ENCODE measurements around the gene DNAJC9. TPM values are rescaled to one million over a fixed set of nuclear protein-coding genes. Genes with fewer than 3 reads are reported as not detected.

DNAJC9 gene
- total and polyA plus RNA-seq, 12 donors = 10.6 to 39.9 (median 13.7) TPM

DNA sequence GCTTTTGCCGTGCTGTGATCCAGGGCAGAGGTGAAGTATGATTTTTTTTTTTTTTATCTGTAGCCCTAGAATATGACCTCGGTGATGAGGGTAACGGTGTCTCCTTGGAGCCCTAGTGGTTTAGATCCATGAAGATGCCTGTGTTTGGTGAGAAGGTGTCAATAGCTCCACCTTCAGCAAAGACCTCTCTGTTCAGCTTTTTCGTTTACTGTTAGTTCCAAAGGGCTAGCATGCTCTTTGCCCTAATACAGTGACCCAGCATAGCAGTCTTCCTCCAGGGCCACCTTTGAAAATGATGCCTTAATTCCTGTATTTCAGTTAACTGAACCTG is 6.1 kb upstream of the DNAJC9 start:
- Histone ChIP-seq H3K27me3 (no peaks in the 10 kb centered on the region), H3K9me3 (replicated peaks in 1 of 3) (no peaks in the 10 kb centered on the region), H3K4me1 (replicated peaks in 1 of 2) (peaks cover 23 to 27% of the 10 kb centered on the region in 2 donors), H3K36me3 (replicated peaks in 1 of 2) (peaks cover 0 to 10% of the 10 kb centered on the region in 2 donors), H3K4me3 (peak overlapping the region in 3 of 4 donors; percentile 53 to 95 (median 91)), H3K27ac (peak overlapping the region; percentile 83 to 99 (median 92))
- intact Hi-C loops (cut with DNase I) = no loop called here
- TF ChIP-seq, protein P1, sequence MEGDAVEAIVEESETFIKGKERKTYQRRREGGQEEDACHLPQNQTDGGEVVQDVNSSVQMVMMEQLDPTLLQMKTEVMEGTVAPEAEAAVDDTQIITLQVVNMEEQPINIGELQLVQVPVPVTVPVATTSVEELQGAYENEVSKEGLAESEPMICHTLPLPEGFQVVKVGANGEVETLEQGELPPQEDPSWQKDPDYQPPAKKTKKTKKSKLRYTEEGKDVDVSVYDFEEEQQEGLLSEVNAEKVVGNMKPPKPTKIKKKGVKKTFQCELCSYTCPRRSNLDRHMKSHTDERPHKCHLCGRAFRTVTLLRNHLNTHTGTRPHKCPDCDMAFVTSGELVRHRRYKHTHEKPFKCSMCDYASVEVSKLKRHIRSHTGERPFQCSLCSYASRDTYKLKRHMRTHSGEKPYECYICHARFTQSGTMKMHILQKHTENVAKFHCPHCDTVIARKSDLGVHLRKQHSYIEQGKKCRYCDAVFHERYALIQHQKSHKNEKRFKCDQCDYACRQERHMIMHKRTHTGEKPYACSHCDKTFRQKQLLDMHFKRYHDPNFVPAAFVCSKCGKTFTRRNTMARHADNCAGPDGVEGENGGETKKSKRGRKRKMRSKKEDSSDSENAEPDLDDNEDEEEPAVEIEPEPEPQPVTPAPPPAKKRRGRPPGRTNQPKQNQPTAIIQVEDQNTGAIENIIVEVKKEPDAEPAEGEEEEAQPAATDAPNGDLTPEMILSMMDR (IDR thresholded peaks at IDR 0.05) = no peak
- no peak for TF ChIP-seq POLR2A (IDR thresholded peaks at IDR 0.05)
- DNase-seq = no peak
- WGBS, 4 donors = 0 to 1% (median 1%) methylated on average over 4 of the region's 4 CpGs

DNA sequence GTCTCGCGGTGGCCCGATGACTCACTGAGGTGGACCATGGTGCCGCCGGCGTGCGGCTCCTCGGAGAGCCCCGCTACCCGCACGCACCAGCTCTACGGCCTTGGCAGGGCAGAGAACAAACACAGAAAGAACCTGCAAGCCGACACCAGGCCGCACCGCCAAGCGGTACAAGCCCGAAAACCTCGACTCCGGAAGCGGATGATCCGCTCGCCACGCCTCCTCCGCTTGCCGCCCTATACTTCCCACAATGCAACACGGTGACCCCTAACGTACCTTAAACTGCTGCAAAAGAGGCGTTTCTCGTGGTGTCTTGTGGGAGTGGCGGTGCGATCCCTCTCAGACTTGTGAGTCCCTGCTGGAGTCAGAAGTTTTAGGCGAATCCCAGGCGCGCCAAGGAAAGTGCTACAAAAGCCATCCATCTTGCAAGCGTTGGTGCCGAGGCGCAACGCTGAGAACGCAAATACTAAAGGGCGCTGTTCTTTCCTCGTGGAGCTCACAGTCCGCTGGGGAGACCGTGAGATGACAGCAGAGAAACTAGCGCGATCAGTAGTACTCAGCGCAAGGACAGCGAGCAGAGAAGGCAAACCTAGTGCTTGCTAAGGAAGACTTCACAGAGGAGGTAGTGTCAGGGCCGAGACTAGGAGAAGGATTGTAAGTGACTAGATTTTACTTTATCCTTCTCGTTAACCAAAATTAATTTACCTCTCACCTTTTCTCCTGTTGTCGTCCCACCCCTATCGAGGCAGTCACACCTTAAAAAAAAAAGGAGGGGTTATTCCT is 5.6 kb upstream of the DNAJC9 start, which contains the start of gene MRPS16:
Gene MRPS16 (minus strand): TSS at position 200 of the 780 bp plus-strand sequence. CDS start 162 bp downstream, at position 38.
- peak within 1 kb of the TSS; percentile 83 to 99 (median 92) for H3K27ac ChIP-seq
- WGBS, 4 donors = 0 to 1% (median 1%) methylated on average over 32 to 51 of the region's 51 CpGs
- DNase-seq = peak; percentile 93 to 98 (median 97)
- intact Hi-C loops (cut with DNase I) = no loop called here
- peaks cover 23 to 30% of the 10 kb centered on the region in 2 donors for H3K4me1 ChIP-seq (replicated peaks in 1 of 2)
- H3K27me3 ChIP-seq = no peaks in the 10 kb centered on the region
- TF ChIP-seq, protein P1 (IDR thresholded peaks at IDR 0.05) = peak in 2 of 6 experiments; percentile 12 to 18
- peak; percentile 41 to 89 for TF ChIP-seq POLR2A (IDR thresholded peaks at IDR 0.05)
- H3K9me3 ChIP-seq (replicated peaks in 1 of 3) = no peaks in the 10 kb centered on the region
- peaks cover 0 to 10% of the 10 kb centered on the region in 2 donors for H3K36me3 ChIP-seq (replicated peaks in 1 of 2)
- peak within 1 kb of the TSS; percentile 15 to 95 (median 72) for H3K4me3 ChIP-seq

DNA sequence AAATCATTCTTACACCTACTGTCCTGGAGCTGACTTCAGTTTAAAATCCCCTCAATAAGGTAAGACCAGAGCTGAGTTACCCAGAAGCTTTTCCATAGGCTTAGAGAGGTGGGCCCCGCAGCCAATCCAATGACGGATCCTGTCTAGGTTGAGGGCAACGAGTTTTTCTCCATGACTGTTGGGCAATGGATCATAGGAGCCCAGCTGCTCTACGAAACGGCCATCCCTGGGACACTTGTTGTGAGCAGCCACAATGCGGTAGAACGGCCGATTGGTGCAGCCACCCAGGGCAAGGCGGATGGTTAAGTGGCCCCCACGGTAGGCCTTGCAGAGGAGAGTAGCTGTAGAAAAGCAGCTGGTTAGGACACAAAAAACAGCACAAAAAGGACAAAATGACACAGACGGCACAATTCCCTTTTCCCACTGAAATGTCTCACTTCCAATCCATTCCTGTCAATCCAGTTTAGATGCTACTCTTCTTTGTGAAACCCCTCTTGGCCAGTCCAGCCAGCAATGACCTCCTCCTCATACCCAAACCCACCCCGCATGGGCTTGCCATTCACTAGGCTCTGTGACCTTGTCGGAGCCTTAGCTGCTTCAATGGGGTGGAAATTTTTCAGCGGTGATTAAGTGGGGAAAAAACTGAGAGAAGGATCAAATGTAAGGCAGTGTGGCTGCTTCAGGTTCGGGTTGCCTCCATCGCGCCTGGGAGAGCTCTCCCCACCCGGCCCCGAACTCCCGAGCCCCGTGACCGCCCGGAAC is 4.8 kb upstream of the DNAJC9 start:
- intact Hi-C loops (cut with DNase I) = no loop called here
- Histone ChIP-seq H3K4me1 (replicated peaks in 1 of 2) (peaks cover 23 to 32% of the 10 kb centered on the region in 2 donors), H3K4me3 (peak overlapping the region; percentile 15 to 95 (median 72)), H3K9me3 (replicated peaks in 1 of 3) (no peaks in the 10 kb centered on the region), H3K27me3 (no peaks in the 10 kb centered on the region), H3K36me3 (replicated peaks in 1 of 2) (peaks cover 0 to 10% of the 10 kb centered on the region in 2 donors), H3K27ac (peak overlapping the region; percentile 83 to 99 (median 92))
- peak in 5 of 7 donors; percentile 19 to 55 (median 34) for DNase-seq
- TF ChIP-seq POLR2A (IDR thresholded peaks at IDR 0.05) = no peak
- 13 to 21% (median 15%) methylated on average over 6 to 23 of the region's 23 CpGs for WGBS, 4 donors

DNA sequence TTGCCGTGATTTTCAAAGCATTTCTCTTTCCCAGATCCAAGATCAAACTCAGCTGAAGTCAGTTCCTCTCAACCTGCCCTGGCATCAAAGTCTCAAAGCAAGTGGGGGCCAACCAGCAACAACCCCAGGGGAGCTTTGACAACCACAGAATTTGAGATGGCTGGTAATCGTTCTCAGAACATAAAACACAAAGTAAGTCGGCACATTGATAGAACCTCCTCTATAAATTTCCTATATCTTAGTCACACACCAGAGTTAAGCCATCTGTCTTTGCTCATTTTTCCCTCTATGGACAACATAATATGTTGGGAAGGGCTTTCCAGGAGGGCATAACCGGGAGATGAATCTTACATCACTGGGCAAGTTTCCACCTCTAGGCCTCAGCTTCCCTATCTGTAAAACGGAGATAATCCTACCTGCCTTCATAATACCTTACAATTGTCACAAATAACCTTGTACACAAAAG is 1.2 kb upstream of the DNAJC9 start:
- H3K36me3 ChIP-seq (replicated peaks in 1 of 2) = peaks cover 0 to 19% of the 10 kb centered on the region in 2 donors
- WGBS, 4 donors = 76 to 84% (median 80%) methylated on average over 5 of the region's 5 CpGs
- H3K4me1 ChIP-seq (replicated peaks in 1 of 2) = peaks cover 23 to 32% of the 10 kb centered on the region in 2 donors
- H3K27me3 ChIP-seq = no peaks in the 10 kb centered on the region
- intact Hi-C loops (cut with DNase I) = no loop called here
- H3K27ac ChIP-seq = peak overlapping the region in 2 of 5 donors; percentile 75 to 77
- no peak for DNase-seq
- TF ChIP-seq, protein P1 (IDR thresholded peaks at IDR 0.05) = no peak
- TF ChIP-seq POLR2A (IDR thresholded peaks at IDR 0.05) = no peak
- H3K4me3 ChIP-seq = no peak overlapping the region
- no peaks in the 10 kb centered on the region for H3K9me3 ChIP-seq (replicated peaks in 1 of 3)

Data from adrenal gland (tissue), 12 donors.